Measurements from ENCODE around the gene POTEF.
"Not testable (repeated sequence)": the region's sequence is repeated elsewhere in the genome, so short reads cannot be mapped to it uniquely, and the experiment has no call there.

POTEF gene

DNA sequence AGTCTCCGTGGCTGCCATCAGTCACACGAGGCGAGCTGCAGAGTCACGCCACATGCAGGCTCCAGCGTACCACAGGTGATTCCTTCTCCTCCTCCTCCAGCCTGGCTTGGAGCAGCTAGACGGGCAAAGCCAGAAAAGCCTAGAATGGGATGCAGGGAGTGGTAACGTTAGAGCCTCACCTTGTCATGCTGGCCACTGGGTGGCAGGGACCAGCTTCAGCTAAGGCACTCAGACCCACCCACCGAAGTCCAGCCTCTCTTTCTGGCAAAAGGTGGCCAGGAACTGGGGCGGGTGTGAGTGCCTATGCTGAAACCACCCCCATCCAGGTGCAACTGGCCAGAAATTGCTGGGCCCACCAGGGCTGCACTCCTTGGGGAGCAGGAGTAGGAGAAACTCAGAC lies 1.3 kb downstream of the POTEF start:
- not testable (repeated sequence) for DNase-seq

DNA sequence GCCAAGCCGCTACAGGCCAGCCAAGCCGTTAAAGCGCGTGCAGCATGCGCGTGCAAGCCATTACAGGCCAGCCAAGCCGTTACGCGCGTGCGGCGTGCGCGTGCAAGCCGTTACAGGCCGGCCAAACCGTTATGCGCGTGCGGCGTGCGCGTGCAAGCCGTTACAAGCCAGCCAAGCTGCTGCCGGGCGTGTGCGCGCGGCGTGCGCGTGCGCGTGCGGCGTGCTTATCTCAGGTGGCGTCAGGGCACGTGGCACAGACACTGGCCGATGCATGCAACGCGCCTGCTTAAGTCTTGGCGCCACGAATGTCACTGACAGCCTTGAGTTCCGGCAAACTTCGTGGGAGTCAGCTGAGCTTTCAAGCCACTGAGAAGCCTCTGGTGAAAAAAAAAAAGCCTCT lies 8.1 kb downstream of the POTEF start:
- not testable (repeated sequence) for DNase-seq

DNA sequence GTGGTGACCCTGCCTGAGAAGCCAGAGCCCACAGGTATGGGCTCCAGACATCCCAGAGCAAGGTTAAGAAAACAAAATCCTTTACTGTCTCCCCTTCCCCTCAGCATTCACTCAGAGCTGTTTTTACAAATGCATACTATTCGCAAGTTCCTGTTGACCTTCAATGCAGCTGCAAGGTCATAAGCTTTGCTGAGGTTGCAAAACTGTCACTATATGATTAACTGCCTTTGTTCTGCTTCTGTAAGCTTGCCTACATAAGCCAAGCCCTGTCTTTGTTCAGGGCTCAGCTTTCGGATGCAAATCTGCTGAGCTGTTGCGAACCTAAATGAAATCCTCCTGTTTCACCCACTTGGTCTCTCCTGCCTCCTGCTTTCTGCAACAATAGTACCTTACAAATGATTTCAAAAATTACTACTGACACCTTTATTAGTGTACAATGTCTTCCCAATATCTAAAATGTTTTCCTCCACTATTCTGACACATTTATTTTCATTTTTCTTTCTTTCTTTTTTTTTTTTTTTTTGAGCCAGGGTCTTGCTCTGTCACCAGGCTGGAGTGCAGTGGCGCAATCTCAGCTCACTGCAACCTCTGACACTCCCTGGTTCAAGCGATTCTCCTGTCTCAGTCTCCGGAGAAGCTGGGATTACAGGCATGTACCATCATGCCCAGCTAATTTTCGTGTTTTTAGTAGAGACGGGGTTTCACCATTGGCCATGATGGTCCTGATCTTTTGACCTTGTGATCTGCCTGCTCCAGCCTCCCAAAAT lies 26.2 kb downstream of the POTEF start:
- DNase-seq = not testable (repeated sequence)

DNA sequence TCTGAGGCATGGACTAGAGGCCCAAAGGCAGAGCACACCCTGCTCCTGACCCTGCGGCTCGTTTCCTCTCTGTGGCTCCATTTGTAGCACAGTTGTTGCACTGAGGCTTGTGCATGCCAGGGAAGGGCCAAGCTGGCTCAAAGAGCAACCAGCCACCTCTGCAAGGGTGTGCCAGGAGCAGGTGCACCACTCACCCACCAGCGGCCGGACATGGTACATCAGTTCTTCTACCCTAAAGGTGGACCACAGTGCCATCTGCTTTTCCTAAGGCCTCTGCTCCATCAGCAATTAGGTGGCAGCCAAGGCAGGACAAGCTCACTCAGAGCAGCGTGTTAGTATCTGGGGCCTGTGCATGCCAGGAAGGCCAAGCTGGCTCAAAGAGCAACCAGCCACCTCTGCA lies 66.4 kb downstream of the POTEF start:
- not testable (repeated sequence) for DNase-seq

DNA sequence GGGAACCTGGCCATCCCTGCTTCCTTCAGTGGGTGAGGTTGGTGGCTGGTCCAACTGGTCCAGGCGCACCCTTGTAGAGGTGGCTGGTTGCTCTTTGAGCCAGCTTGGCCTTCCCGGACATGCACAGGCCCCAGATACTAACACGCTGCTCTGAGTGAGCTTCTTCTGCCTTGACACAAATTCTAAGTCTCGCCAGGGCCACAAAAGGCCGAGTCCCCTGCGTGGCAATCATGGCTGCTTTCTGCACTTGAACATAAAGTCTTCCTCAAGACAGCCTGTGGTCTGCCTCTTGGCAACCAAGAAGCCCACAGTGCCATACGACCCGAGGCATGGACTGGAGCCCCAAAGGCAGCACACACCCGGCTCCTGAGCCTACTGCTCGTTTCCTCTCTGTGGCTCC lies 69.0 kb downstream of the POTEF start:
- not testable (repeated sequence) for DNase-seq

DNA sequence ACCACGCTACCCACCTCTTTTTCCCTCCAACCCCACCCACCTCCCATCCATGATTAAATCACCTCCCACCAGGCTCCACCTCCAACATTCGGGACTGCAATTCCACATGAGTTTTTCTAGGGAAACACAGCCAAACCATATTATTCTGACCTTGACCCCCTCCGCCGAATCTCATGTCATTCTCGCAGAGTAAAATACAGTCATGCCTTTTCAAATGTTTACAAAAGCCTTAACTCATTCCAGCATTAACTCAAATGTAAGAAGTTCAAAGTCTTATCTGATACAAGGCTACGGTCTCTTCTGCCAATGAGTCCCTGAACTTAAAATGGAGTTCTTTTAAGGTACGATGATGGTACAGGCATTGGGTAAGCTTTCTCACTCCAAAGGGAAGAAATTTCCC lies 72.7 kb downstream of the POTEF start:
- not testable (repeated sequence) for DNase-seq

DNA sequence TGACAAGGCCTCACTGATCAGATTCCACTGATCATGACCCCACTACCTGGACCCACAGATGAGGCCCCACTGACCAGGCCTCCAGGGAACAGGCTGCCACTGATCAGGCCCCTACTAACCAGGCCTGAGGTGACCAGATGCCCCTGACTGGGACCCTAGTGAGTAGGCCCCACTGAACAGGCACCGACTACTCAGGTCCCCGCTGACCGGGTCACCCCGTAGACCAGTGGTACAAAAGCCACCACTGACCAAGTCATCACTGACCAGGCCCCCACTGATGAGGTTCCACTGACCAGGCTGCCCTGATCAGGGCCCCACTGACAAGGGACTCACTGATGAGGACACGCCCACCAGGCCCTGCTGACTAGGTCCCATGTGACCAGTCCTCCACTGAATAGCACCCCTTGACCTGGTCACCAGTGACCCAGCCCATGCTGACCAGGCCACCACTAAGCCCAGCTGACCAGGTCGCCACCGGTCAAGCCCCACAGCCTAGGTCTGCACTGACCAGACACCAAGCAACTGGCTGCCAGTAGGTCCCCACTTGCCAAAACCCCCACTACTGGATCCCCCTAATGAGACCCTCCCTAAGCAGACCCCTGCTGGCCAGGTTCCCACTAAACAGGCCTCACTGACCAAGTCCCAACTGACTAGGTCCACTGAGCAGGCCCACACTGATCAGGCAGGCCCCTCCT lies 75.7 kb downstream of the POTEF start:
- DNase-seq = not testable (repeated sequence)

DNA sequence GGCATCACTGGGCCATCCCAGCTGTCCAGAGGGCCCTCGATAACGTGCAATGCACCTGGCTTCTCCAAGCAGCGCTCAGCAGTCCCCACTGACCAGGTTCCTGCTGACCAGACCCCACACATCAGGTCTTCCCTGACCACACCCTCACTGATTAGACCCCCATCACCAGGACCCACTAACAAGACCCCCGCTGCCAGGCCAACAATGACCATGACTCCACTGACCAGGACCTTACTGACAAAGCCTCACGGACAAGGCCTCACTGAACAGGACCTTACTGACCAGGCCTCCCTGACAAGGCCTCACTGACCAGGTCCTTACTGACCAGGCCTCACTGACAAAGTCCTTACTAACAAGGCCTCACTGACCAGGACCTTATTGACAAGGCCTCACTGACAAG lies 76.6 kb downstream of the POTEF start:
- not testable (repeated sequence) for DNase-seq

DNA sequence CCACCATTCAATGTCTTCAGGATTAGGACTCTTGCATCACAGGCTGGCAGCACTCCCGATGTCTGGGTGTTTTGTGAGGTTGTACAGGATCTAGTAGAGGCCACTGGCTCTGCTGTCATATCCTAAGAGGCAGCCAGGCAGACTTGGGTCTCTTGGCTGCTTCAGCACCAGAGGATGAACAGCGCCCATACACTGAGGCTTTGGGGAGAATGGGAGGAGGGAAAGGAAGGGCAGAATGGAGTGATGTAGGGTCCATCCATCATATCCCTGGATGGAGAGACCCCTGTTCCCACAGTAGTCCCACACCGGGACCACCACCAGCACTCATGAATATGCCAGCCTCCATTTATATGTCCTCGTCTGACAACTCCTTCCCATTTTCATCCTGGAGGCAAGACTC lies 80.6 kb downstream of the POTEF start:
- DNase-seq = not testable (repeated sequence)

DNA sequence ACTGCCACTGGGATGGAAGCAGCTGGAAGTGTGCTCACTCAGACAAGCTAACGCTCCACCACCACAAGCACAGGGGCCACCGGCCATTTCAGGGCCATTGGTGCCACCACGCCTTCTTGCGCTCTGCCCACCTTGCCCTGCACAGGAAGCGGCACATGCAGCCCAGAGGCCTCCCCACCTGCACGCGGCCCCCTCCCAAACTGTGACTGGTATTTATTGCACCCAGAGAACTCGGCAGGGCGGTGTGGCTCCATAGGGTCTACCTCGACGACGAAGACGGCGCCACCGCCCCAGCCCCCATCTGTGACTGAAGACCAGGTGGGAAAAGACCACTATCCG lies 90.8 kb downstream of the POTEF start:
- DNase-seq = not testable (repeated sequence)

DNA sequence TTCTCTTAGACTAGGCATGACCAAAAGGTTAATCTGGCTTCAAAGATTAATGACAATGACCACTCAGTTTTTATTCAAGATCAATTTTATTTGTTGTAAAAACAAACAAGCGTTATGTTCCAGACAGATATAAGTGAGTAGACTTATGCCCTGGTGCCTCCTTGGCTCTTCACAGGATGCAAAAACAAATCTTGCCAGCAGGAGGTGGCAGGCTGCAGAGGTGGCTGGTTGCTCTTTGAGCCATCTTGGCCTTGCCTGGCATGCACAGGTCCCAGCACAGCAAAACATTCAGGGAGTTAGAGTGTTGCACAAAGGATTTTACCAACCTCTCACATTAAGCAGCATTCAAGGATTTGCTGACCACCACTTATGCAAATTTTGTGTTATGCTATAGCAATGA lies 103.1 kb downstream of the POTEF start:
- DNase-seq = not testable (repeated sequence)
